DND-41 (cell line): ENCODE measurements around the gene C19orf47.

Experiments
- ATAC-seq: fragments of 200-7000 bp; cut with Tn5 transposase; 3 replicates; pipeline ENCODE4 v1.9.1; 2021; ENCODE audit warnings: low read depth; ENCODE audit not compliant: insufficient read depth
- DNase-seq: peaks from one replicate; pipeline ENCODE4 v3.0.0-alpha.2; 2020
- H2AFZ ChIP-seq: 2 replicates; pipeline ENCODE4 v1.6.0; 2012; ENCODE audit warnings: low read depth, low read length
- H3K27ac ChIP-seq: 2 replicates; pipeline ENCODE4 v1.5.1; 2012; ENCODE audit warnings: low read length, inconsistent platforms
- H3K27me3 ChIP-seq: fragments of 200-600 bp; sonication (generic); 2 replicates; pipeline ENCODE4 v1.6.0; 2012; ENCODE audit warnings: low read length, mild to moderate bottlenecking, inconsistent platforms; ENCODE audit not compliant: insufficient read depth, poor library complexity
- H3K36me3 ChIP-seq: 2 replicates; pipeline ENCODE4 v1.5.1; 2012; ENCODE audit warnings: low read length, inconsistent platforms; ENCODE audit not compliant: insufficient read depth
- H3K4me1 ChIP-seq: 2 replicates; pipeline ENCODE4 v1.5.1; 2012; ENCODE audit warnings: mild to moderate bottlenecking, low read length; ENCODE audit not compliant: insufficient read depth
- H3K4me2 ChIP-seq: 2 replicates; pipeline ENCODE4 v1.6.0; 2012; ENCODE audit warnings: mild to moderate bottlenecking, moderate library complexity, low read length, inconsistent platforms; ENCODE audit not compliant: insufficient read depth
- H3K4me3 ChIP-seq, 2 experiments: fragments of 200-600 bp in 1 of 2; shearing (Covaris generic) in 1 of 2; 2 replicates each; pipeline ENCODE4 v1.5.1; 2012 to 2016; ENCODE audit warnings: inconsistent platforms in 2 of 2, low read length in 2 of 2, mild to moderate bottlenecking in 2 of 2, low read depth in 1 of 2, moderate library complexity in 1 of 2
- H3K79me2 ChIP-seq: 2 replicates; pipeline ENCODE4 v1.6.0; 2012; ENCODE audit warnings: low read length, inconsistent platforms; ENCODE audit not compliant: insufficient read depth
- H3K9ac ChIP-seq: 2 replicates; pipeline ENCODE4 v1.6.0; 2012; ENCODE audit warnings: low read depth, mild to moderate bottlenecking, inconsistent platforms, low read length, moderate library complexity
- H3K9me3 ChIP-seq: 2 replicates; pipeline ENCODE4 v1.5.1; 2012; ENCODE audit warnings: low read length, moderate library complexity, mild to moderate bottlenecking, inconsistent platforms; ENCODE audit not compliant: insufficient read depth, severe bottlenecking
- H4K20me1 ChIP-seq: 2 replicates; pipeline ENCODE4 v1.6.0; 2012; ENCODE audit warnings: low read length; ENCODE audit not compliant: insufficient read depth
- CTCF ChIP-seq: IDR thresholded peaks from 2 replicates; pipeline ENCODE4 v1.5.1; 2012; ENCODE audit warnings: borderline replicate concordance, low read length, moderate library complexity, mild to moderate bottlenecking; ENCODE audit not compliant: poor library complexity, severe bottlenecking; ENCODE audit errors: extremely low read depth
- EZH2 ChIP-seq: IDR thresholded peaks from 3 replicates; pipeline ENCODE4 v1.6.1; 2012; ENCODE audit warnings: borderline replicate concordance, low read depth, mild to moderate bottlenecking, moderate library complexity, low read length, inconsistent platforms; ENCODE audit not compliant: severe bottlenecking

The C19orf47 gene

GRCh38 chr19:40270362-40271089 lies 77.7 kb downstream of the C19orf47 start:
- H3K4me1 ChIP-seq, result no peaks in the 10 kb centered on the region
- ATAC-seq (no peak), DNase-seq (no peak)
- no peaks in the 10 kb centered on the region for H3K9me3 ChIP-seq
- H2AFZ ChIP-seq, result no peak overlapping the region
- H3K36me3 ChIP-seq, result peaks cover 25% of the 10 kb centered on the region
- TF ChIP-seq EZH2 (no peak), CTCF (no peak)
- peaks cover 98% of the 10 kb centered on the region for H3K79me2 ChIP-seq
- H3K27ac ChIP-seq, result no peak overlapping the region
- H4K20me1 ChIP-seq, result peaks cover 80% of the 10 kb centered on the region
- H3K4me2 ChIP-seq, result no peak overlapping the region
- no peak overlapping the region for H3K9ac ChIP-seq
- H3K4me3 ChIP-seq, result no peak overlapping the region
- no peaks in the 10 kb centered on the region for H3K27me3 ChIP-seq
